CD14-positive monocyte (primary cell): ENCODE data around the gene TNFRSF6B. TPM values are rescaled to one million over a fixed set of nuclear protein-coding genes. Genes with fewer than 3 reads are reported as not detected.

Experiments used
- DNase-seq, 3 donors: peaks; one replicate each; pipeline ENCODE4 v3.0.0-alpha.2; 2011 to 2022
- H2AFZ ChIP-seq: 2 replicates; pipeline ENCODE4 v1.6.0; 2012; ENCODE audit warnings: mild to moderate bottlenecking, low read depth, low read length, inconsistent platforms; ENCODE audit not compliant: insufficient read depth, poor library complexity, severe bottlenecking
- H3K27ac ChIP-seq, 2 donors: 1 replicate in 1 of 2; 2 replicates in 1 of 2; pipeline ENCODE4 v1.5.1; 2012 to 2013; ENCODE audit warnings: low read length in 2 of 2, control low read depth in 1 of 2, inconsistent platforms in 1 of 2, low read depth in 1 of 2, mild to moderate bottlenecking in 1 of 2
- H3K27me3 ChIP-seq, 2 donors: one replicate each; pipeline versions ENCODE4 v1.6.0 to v1.6.1; 2011 to 2013; ENCODE audit warnings: low read length in 2 of 2; ENCODE audit not compliant: control insufficient read depth in 2 of 2, insufficient read depth in 2 of 2
- H3K36me3 ChIP-seq, 2 donors: replicated peaks in 1 of 2; 1 replicate in 1 of 2; 2 replicates in 1 of 2; pipeline versions ENCODE4 v1.5.1 to v1.6.1; 2012 to 2013; ENCODE audit warnings: low read length in 2 of 2, control low read depth in 1 of 2, inconsistent platforms in 1 of 2, mild to moderate bottlenecking in 1 of 2; ENCODE audit not compliant: insufficient read depth in 2 of 2, control insufficient read depth in 1 of 2
- H3K4me1 ChIP-seq, 2 donors: 1 replicate in 1 of 2; 2 replicates in 1 of 2; pipeline versions ENCODE4 v1.5.1 to v1.6.1; 2012 to 2013; ENCODE audit warnings: low read length in 2 of 2, control low read depth in 1 of 2, inconsistent platforms in 1 of 2, mild to moderate bottlenecking in 1 of 2, moderate library complexity in 1 of 2; ENCODE audit not compliant: insufficient read depth in 2 of 2, control insufficient read depth in 1 of 2
- H3K4me2 ChIP-seq: replicated peaks from 2 replicates; pipeline ENCODE3; 2012; ENCODE audit warnings: low read length, moderate library complexity, mild to moderate bottlenecking; ENCODE audit not compliant: poor library complexity, severe bottlenecking; ENCODE audit errors: extremely low read depth
- H3K4me3 ChIP-seq, 3 experiments: fragments of 200-600 bp in 1 of 3; sonication (generic) in 1 of 3; replicated peaks in 1 of 3; 1 replicate in 2 of 3; 2 replicates in 1 of 3; pipeline ENCODE4 v1.5.1; 2011 to 2013; ENCODE audit warnings: low read length in 3 of 3, mild to moderate bottlenecking in 3 of 3, control low read depth in 2 of 3, low read depth in 2 of 3, inconsistent platforms in 1 of 3, moderate library complexity in 1 of 3
- H3K79me2 ChIP-seq: 2 replicates; pipeline ENCODE4 v1.6.0; 2012; ENCODE audit warnings: mild to moderate bottlenecking, control low read depth, inconsistent platforms, low read length, moderate library complexity; ENCODE audit not compliant: insufficient read depth
- H3K9ac ChIP-seq: 2 replicates; pipeline ENCODE4 v1.6.0; 2017; ENCODE audit warnings: low read length, mild to moderate bottlenecking; ENCODE audit not compliant: insufficient read depth, poor library complexity, severe bottlenecking
- H3K9me3 ChIP-seq, 2 donors: replicated peaks in 1 of 2; 1 replicate in 1 of 2; 2 replicates in 1 of 2; pipeline versions ENCODE4 v1.5.1 to v1.6.1; 2012 to 2013; ENCODE audit warnings: low read length in 2 of 2, control low read depth in 1 of 2; ENCODE audit not compliant: control insufficient read depth in 1 of 2, insufficient read depth in 1 of 2
- H4K20me1 ChIP-seq: 2 replicates; pipeline ENCODE4 v1.6.0; 2012; ENCODE audit warnings: mild to moderate bottlenecking, low read length, control low read depth, moderate library complexity; ENCODE audit not compliant: insufficient read depth
- H3K27ac Mint-ChIP-seq, 7 donors: one replicate each; pipeline ENCODE4 v1.8.0; 2020; ENCODE audit warnings: mild to moderate bottlenecking in 7 of 7, mixed read lengths in 7 of 7, moderate library complexity in 6 of 7, inconsistent platforms in 2 of 7
- H3K27me3 Mint-ChIP-seq, 3 donors: one replicate each; pipeline ENCODE4 v1.8.0; 2021 to 2022; ENCODE audit warnings: low read depth in 3 of 3, mild to moderate bottlenecking in 3 of 3, mixed read lengths in 3 of 3, moderate library complexity in 3 of 3, inconsistent platforms in 1 of 3
- H3K36me3 Mint-ChIP-seq, 2 donors: one replicate each; pipeline ENCODE4 v1.8.0; 2020; ENCODE audit warnings: mixed read lengths in 2 of 2, inconsistent platforms in 1 of 2, mild to moderate bottlenecking in 1 of 2
- H3K4me1 Mint-ChIP-seq: one replicate; pipeline ENCODE4 v1.8.0; 2020; ENCODE audit warnings: mild to moderate bottlenecking, mixed read lengths
- H3K4me3 Mint-ChIP-seq, 2 donors: one replicate each; pipeline ENCODE4 v1.8.0; 2020; ENCODE audit warnings: mild to moderate bottlenecking in 2 of 2, mixed read lengths in 2 of 2, moderate library complexity in 1 of 2
- H3K9me3 Mint-ChIP-seq, 7 donors: one replicate each; pipeline ENCODE4 v1.8.0; 2020 to 2022; ENCODE audit warnings: mixed read lengths in 7 of 7, mild to moderate bottlenecking in 6 of 7, moderate library complexity in 6 of 7, inconsistent platforms in 2 of 7
- CTCF ChIP-seq: fragments of 200-600 bp; IDR thresholded peaks from one replicate; pipeline ENCODE4 v1.8.0; 2022; ENCODE audit warnings: antibody characterized with exemption, mild to moderate bottlenecking
- WGBS: methylation state at CpG from one replicate; pipeline ENCODE4 v1.1.5; 2013; ENCODE audit warnings: missing lambda C conversion rate; ENCODE audit not compliant: insufficient coverage; 5-methylcytosine and 5-hydroxymethylcytosine counted together
- intact Hi-C, 2 donors: fragments of 100-400 bp; cut with micrococcal nuclease; formaldehyde crosslinking; loops; one replicate each; pipeline versions ENCODE4 v1.15.0 to v1.15.1; 2023
- polyA plus RNA-seq, 3 donors: library from polyadenylated mRNA; depleted of rRNA in 1 of 3; unstranded in 2 of 3; stranded (reverse) in 1 of 3; fragments of 300-500 nt in 2 of 3; fragments of >200 nt in 1 of 3; fragmentation: Illumina TruSeq in 2 of 3; gene quantifications; 1 replicate in 2 of 3; 2 replicates in 1 of 3; pipeline ENCODE4 v1.2.3, GENCODE V29; 2012 to 2021

The TNFRSF6B gene
- polyA plus RNA-seq, 3 donors, result 6.5 TPM; not detected in 2

GRCh38 chr20:63657937-63658748, 38.3 kb upstream of the TNFRSF6B start, which contains the start of gene RTEL1:
Gene RTEL1, plus strand, starts transcription at chr20:63658312. Its CDS starts 1,091 bp downstream, at chr20:63659403.
- Mint-ChIP-seq H3K36me3 (peaks cover 29 to 31% of the 10 kb centered on the region in 2 donors), H3K27ac (peak within 1 kb of the TSS; percentile 90 to 98 (median 95)), H3K9me3 (peaks cover 0 to 1% (median 0%) of the 10 kb centered on the region in 7 donors), H3K4me1 (peaks cover 35% of the 10 kb centered on the region), H3K4me3 (peak within 1 kb of the TSS; percentile 95 to 96), H3K27me3 (peaks cover 5 to 15% (median 12%) of the 10 kb centered on the region in 3 donors)
- no peak for TF ChIP-seq CTCF
- H3K9ac ChIP-seq, result peak within 1 kb of the TSS; percentile 77
- peak within 1 kb of the TSS; percentile 94 for H2AFZ ChIP-seq
- no peaks in the 10 kb centered on the region for H3K9me3 ChIP-seq
- H3K36me3 ChIP-seq, result peaks cover 20 to 31% of the 10 kb centered on the region in 2 donors
- H3K4me1 ChIP-seq, result peaks cover 27 to 32% of the 10 kb centered on the region in 2 donors
- H3K4me2 ChIP-seq, result peak within 1 kb of the TSS; percentile 87
- 4% methylated on average over 68 of the region's 73 CpGs for WGBS
- H3K27ac ChIP-seq, result peak within 1 kb of the TSS; percentile 55 to 81
- peaks cover 0 to 14% of the 10 kb centered on the region in 2 donors for H3K27me3 ChIP-seq
- intact Hi-C loops, result loop anchor here (2.0 to 5.0 kb wide), 3 partner anchors 49 to 84 kb away; partner anchors contain the start of genes ZGPAT (in 2 of the 2) and ARFRP1 (in 1 of the 2)
- peaks cover 9% of the 10 kb centered on the region for H3K79me2 ChIP-seq
- peak within 1 kb of the TSS; percentile 70 to 96 (median 93) for H3K4me3 ChIP-seq
- peak; percentile 87 to 90 (median 90) for DNase-seq
- no peaks in the 10 kb centered on the region for H4K20me1 ChIP-seq

GRCh38 chr20:63658749-63659187, 37.7 kb upstream of the TNFRSF6B start:
- peaks cover 24 to 26% of the 10 kb centered on the region in 2 donors for H3K4me1 ChIP-seq
- peaks cover 32% of the 10 kb centered on the region for H3K4me1 Mint-ChIP-seq
- H3K27ac ChIP-seq, result peak overlapping the region; percentile 55 to 81
- H3K4me3 Mint-ChIP-seq, result peak overlapping the region; percentile 95 to 96
- peaks cover 0 to 10% of the 10 kb centered on the region in 2 donors for H3K27me3 ChIP-seq
- no peaks in the 10 kb centered on the region for H3K9me3 ChIP-seq
- TF ChIP-seq CTCF, result no peak
- DNase-seq, result peak in 1 of 3 donors; percentile 20
- intact Hi-C loops, result loop anchor here (2.0 to 5.0 kb wide), 3 partner anchors 49 to 84 kb away; partner anchors contain the start of genes ZGPAT (in 2 of the 2) and ARFRP1 (in 1 of the 2)
- 2% methylated on average over 24 of the region's 25 CpGs for WGBS
- H4K20me1 ChIP-seq, result no peaks in the 10 kb centered on the region
- H3K27ac Mint-ChIP-seq, result peak overlapping the region; percentile 90 to 98 (median 95)
- peaks cover 0 to 1% (median 0%) of the 10 kb centered on the region in 7 donors for H3K9me3 Mint-ChIP-seq
- H3K36me3 ChIP-seq, result peaks cover 25 to 37% of the 10 kb centered on the region in 2 donors
- H3K79me2 ChIP-seq, result peaks cover 9% of the 10 kb centered on the region
- peak overlapping the region; percentile 77 for H3K9ac ChIP-seq
- peaks cover 30 to 37% of the 10 kb centered on the region in 2 donors for H3K36me3 Mint-ChIP-seq
- H3K4me2 ChIP-seq, result peak overlapping the region; percentile 87
- peaks cover 5 to 9% (median 9%) of the 10 kb centered on the region in 3 donors for H3K27me3 Mint-ChIP-seq
- peak overlapping the region; percentile 94 for H2AFZ ChIP-seq
- H3K4me3 ChIP-seq, result peak overlapping the region; percentile 70 to 96 (median 93)
